Left ventricle myocardium inferior (tissue), 1 donor: ENCODE measurements around the gene SERGEF. TPM values are rescaled to one million over a fixed set of nuclear protein-coding genes. Genes with fewer than 3 reads are reported as not detected.

Experiments used
- DNase-seq: peaks from one replicate; pipeline ENCODE4 v3.0.0-alpha.2; 2020
- H3K27ac ChIP-seq: fragments of 200-600 bp; replicated peaks from 2 replicates; pipeline ENCODE4 v1.8.0; 2021
- H3K27me3 ChIP-seq: fragments of 200-600 bp; 2 replicates; pipeline ENCODE4 v1.8.0; 2021; ENCODE audit warnings: low read depth
- H3K36me3 ChIP-seq: fragments of 200-600 bp; 2 replicates; pipeline ENCODE4 v1.8.0; 2021
- H3K4me1 ChIP-seq: fragments of 200-600 bp; 2 replicates; pipeline ENCODE4 v1.8.0; 2021
- H3K4me3 ChIP-seq: fragments of 200-600 bp; 2 replicates; pipeline ENCODE4 v1.8.0; 2021; ENCODE audit warnings: mild to moderate bottlenecking, moderate library complexity
- H3K9me3 ChIP-seq: fragments of 200-600 bp; replicated peaks from 2 replicates; pipeline ENCODE4 v1.8.0; 2021
- intact Hi-C: fragments of 100-400 bp; cut with micrococcal nuclease; formaldehyde crosslinking; loops from one replicate; pipeline ENCODE4 v1.11.0; 2022
- total RNA-seq: library from RNA; stranded (reverse); fragmentation: NEBNext Ultra II Directional; extraction: Animal tissue kit (Norgen Biotek cat#: 25700); gene quantifications from one replicate; pipeline ENCODE4 v1.2.1, GENCODE V29; 2021
- TF ChIP-seq, protein P1 (sequence below): fragments of 200-600 bp; IDR thresholded peaks from 2 replicates; pipeline ENCODE4 v1.8.0; 2021; ENCODE audit warnings: antibody characterized with exemption, mild to moderate bottlenecking, borderline replicate concordance
- donor health status: DM: no; HTN: yes; CAD: no; lungs with severe emphysema.

Gene SERGEF
- total RNA-seq, 1 donor from 2014 or later: 13.1 TPM

DNA sequence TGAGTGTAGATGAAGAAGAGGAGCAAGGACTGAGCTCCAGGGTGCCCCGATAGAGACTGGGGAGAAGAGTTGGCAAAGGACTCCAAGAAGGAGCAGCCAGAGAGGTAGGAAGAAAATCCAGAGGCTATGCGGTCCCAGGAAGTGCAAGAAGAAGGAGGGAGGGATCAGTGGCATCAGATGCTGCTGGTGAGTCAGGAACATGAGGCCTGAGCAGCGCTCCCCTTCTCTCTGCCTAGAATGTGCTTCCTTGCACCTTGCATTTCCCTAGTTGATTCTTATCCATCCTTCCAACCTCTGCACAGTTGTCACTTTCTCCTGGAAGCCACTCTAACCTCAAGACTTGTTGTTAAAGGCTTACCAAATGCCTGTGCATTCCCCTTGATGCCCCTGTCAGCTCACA is 257.0 kb downstream of the SERGEF start:
- Histone ChIP-seq H3K9me3 (peaks cover 12% of the 10 kb centered on the region), H3K27me3 (peaks cover 19% of the 10 kb centered on the region), H3K4me3 (no peak overlapping the region), H3K36me3 (no peaks in the 10 kb centered on the region), H3K27ac (no peak overlapping the region), H3K4me1 (peaks cover 7% of the 10 kb centered on the region)
- intact Hi-C loops: no loop called here
- no peak for DNase-seq
- TF ChIP-seq, protein P1, sequence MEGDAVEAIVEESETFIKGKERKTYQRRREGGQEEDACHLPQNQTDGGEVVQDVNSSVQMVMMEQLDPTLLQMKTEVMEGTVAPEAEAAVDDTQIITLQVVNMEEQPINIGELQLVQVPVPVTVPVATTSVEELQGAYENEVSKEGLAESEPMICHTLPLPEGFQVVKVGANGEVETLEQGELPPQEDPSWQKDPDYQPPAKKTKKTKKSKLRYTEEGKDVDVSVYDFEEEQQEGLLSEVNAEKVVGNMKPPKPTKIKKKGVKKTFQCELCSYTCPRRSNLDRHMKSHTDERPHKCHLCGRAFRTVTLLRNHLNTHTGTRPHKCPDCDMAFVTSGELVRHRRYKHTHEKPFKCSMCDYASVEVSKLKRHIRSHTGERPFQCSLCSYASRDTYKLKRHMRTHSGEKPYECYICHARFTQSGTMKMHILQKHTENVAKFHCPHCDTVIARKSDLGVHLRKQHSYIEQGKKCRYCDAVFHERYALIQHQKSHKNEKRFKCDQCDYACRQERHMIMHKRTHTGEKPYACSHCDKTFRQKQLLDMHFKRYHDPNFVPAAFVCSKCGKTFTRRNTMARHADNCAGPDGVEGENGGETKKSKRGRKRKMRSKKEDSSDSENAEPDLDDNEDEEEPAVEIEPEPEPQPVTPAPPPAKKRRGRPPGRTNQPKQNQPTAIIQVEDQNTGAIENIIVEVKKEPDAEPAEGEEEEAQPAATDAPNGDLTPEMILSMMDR: no peak

GRCh38 chr11:17753641-17754040 is 259.2 kb downstream of the SERGEF start:
- Histone ChIP-seq H3K4me1 (peaks cover 10% of the 10 kb centered on the region), H3K4me3 (no peak overlapping the region), H3K36me3 (no peaks in the 10 kb centered on the region), H3K27ac (no peak overlapping the region), H3K27me3 (peaks cover 19% of the 10 kb centered on the region), H3K9me3 (peaks cover 8% of the 10 kb centered on the region)
- intact Hi-C loops: no loop called here
- DNase-seq: no peak
- TF ChIP-seq, protein P1: no peak

DNA sequence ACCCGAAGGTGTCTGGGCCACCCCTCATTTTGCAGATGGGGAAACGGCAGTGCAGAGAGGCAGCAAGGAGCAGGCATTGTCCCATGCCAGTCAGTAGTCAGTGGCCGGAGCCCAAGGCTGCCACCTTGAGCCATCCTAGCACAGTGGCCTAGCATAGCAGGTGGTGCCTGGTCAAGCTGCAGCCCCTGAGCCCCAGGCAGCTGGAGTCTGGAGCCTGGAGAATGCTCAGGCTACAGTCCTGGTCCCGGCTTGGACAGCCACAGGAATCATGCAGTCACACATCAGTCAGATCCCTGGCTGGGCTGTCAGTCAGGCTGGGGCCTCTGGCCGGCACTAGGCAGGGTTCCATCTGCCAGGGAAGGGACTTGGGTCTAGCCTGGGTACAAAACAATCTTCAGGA is 259.7 kb downstream of the SERGEF start:
- no peak overlapping the region for H3K27ac ChIP-seq
- no peak overlapping the region for H3K4me3 ChIP-seq
- peak; percentile 7 for DNase-seq
- no peaks in the 10 kb centered on the region for H3K36me3 ChIP-seq
- TF ChIP-seq, protein P1: no peak
- peaks cover 10% of the 10 kb centered on the region for H3K4me1 ChIP-seq
- peaks cover 19% of the 10 kb centered on the region for H3K27me3 ChIP-seq
- H3K9me3 ChIP-seq: peaks cover 3% of the 10 kb centered on the region
- intact Hi-C loops: no loop called here

GRCh38 chr11:17752144-17752543 is 260.7 kb downstream of the SERGEF start:
- DNase-seq: no peak
- intact Hi-C loops: no loop called here
- no peak overlapping the region for H3K27ac ChIP-seq
- H3K27me3 ChIP-seq: peaks cover 28% of the 10 kb centered on the region
- TF ChIP-seq, protein P1: no peak
- no peak overlapping the region for H3K4me3 ChIP-seq
- H3K4me1 ChIP-seq: peaks cover 10% of the 10 kb centered on the region
- no peaks in the 10 kb centered on the region for H3K36me3 ChIP-seq
- no peaks in the 10 kb centered on the region for H3K9me3 ChIP-seq

DNA sequence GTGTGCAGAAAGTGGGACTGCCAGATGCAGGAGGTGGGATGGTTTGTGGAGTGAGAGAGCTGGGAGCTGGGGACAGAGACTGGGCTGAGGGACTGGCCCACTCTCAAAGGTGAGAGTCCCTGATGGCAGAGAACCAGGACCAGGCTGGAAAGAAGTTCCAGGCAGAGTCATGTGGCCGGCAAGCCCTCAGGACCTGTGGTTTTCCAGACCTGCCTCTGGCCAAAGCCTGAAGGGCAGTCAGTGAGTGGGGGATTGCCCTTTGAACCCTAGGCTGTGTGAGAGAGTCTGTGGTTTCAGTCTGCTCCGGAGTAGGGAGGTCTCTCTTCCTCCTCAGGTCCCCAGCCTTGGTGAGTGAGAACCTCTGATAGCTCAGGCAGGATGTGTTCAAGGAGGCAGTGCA is 261.3 kb downstream of the SERGEF start:
- Histone ChIP-seq H3K36me3 (no peaks in the 10 kb centered on the region), H3K27me3 (peaks cover 29% of the 10 kb centered on the region), H3K4me3 (no peak overlapping the region), H3K9me3 (no peaks in the 10 kb centered on the region), H3K4me1 (peaks cover 10% of the 10 kb centered on the region), H3K27ac (no peak overlapping the region)
- intact Hi-C loops: no loop called here
- DNase-seq: peak; percentile 5
- TF ChIP-seq, protein P1: no peak

- Histone ChIP-seq H3K9me3 (no peaks in the 10 kb centered on the region), H3K36me3 (no peaks in the 10 kb centered on the region), H3K27me3 (peaks cover 27% of the 10 kb centered on the region), H3K27ac (no peak overlapping the region), H3K4me3 (no peak overlapping the region), H3K4me1 (peaks cover 10% of the 10 kb centered on the region)
- no peak for DNase-seq
- intact Hi-C loops: no loop called here
- TF ChIP-seq, protein P1: no peak
Measured at GRCh38 chr11:17750801-17751165, 262.1 kb downstream of the SERGEF start.
